Esophagus squamous epithelium (tissue), 5 donors: ENCODE results near the gene LRRFIP2. TPM values are rescaled to one million over a fixed set of nuclear protein-coding genes. Genes with fewer than 3 reads are reported as not detected.

ENCODE experiments used
- DNase-seq: peaks from one replicate; lab custom pipeline; 2025; lab: John Stamatoyannopoulos, UW
- H3K27ac ChIP-seq, 4 donors: fragments of 200-600 bp; sonication (generic); one replicate each; pipeline ENCODE4 v1.5.1; 2016 to 2019; ENCODE audit warnings: mild to moderate bottlenecking in 1 of 4
- H3K27me3 ChIP-seq, 4 donors: fragments of 200-600 bp; sonication (generic); 1 replicate in 3 of 4; 2 replicates in 1 of 4; pipeline versions ENCODE4 v1.5.1 to v1.6.0; 2017 to 2021; ENCODE audit warnings: antibody characterized with exemption in 1 of 4
- H3K36me3 ChIP-seq, 3 donors: fragments of 200-600 bp; sonication (generic); one replicate each; pipeline ENCODE4 v1.5.1; 2016 to 2019
- H3K4me1 ChIP-seq, 3 donors: fragments of 200-600 bp; sonication (generic); one replicate each; pipeline ENCODE4 v1.5.1; 2017 to 2019
- H3K4me3 ChIP-seq, 4 donors: fragments of 200-600 bp; sonication (generic); 1 replicate in 3 of 4; 2 replicates in 1 of 4; pipeline ENCODE4 v1.5.1; 2016 to 2019; ENCODE audit warnings: mild to moderate bottlenecking in 2 of 4, moderate library complexity in 1 of 4
- H3K9me3 ChIP-seq, 3 donors: fragments of 200-600 bp; sonication (generic); one replicate each; pipeline ENCODE4 v1.5.1; 2016 to 2019
- CTCF ChIP-seq, 6 experiments: fragments of 450-650 bp in 4 of 6; fragments of 200-600 bp in 2 of 6; sonication (generic) in 2 of 6; IDR thresholded peaks; one replicate each; pipeline ENCODE4 v1.5.1; 2016 to 2019; ENCODE audit warnings: antibody characterized with exemption in 6 of 6, mild to moderate bottlenecking in 4 of 6, moderate library complexity in 4 of 6
- POLR2A ChIP-seq, 4 donors: fragments of 450-650 bp; IDR thresholded peaks; one replicate each; pipeline ENCODE4 v1.6.1; 2017; ENCODE audit warnings: antibody characterized with exemption in 4 of 4, mild to moderate bottlenecking in 4 of 4, moderate library complexity in 3 of 4
- WGBS, 2 donors: methylation state at CpG; one replicate each; pipeline ENCODE4 v1.1.5; 2018; 5-methylcytosine and 5-hydroxymethylcytosine counted together
- intact Hi-C: fragments of 100-400 bp; cut with DNase I; formaldehyde crosslinking; loops from one replicate; pipeline ENCODE4 v1.15.0; 2022
- total RNA-seq, 4 donors: library from RNA; depleted of rRNA; stranded (reverse); fragments of >200 nt; gene quantifications; one replicate each; pipeline ENCODE4 v1.1.0, GENCODE V29; 2016
- donor health status: DM: yes; HTN: yes; CAD: no.

The LRRFIP2 gene
- total RNA-seq, 4 donors from 2014 or later: 50.0 to 99.7 (median 87.8) TPM

GRCh38 chr3:37168896-37169295 is 5.5 kb downstream of the LRRFIP2 start:
- intact Hi-C loops: no loop called here

GRCh38 chr3:37163262-37164015 is 10.9 kb downstream of the LRRFIP2 start:
- Histone ChIP-seq H3K4me3 (no peak overlapping the region), H3K36me3 (peaks cover 0 to 58% (median 0%) of the 10 kb centered on the region in 3 donors), H3K27me3 (no peaks in the 10 kb centered on the region), H3K27ac (no peak overlapping the region), H3K9me3 (no peaks in the 10 kb centered on the region), H3K4me1 (peaks cover 0 to 19% (median 12%) of the 10 kb centered on the region in 3 donors)
- DNase-seq: no peak
- WGBS, 2 donors: 35 to 49% methylated on average over 3 of the region's 3 CpGs
- TF ChIP-seq CTCF (IDR thresholded peaks at IDR 0.05): no peak
- TF ChIP-seq POLR2A (IDR thresholded peaks at IDR 0.05): no peak
- intact Hi-C loops: no loop called here

More at GRCh38 chr3:37168896-37169295, 5.5 kb downstream of the LRRFIP2 start:
- Histone ChIP-seq H3K4me1 (peaks cover 0 to 56% (median 13%) of the 10 kb centered on the region in 3 donors), H3K9me3 (no peaks in the 10 kb centered on the region), H3K27me3 (no peaks in the 10 kb centered on the region), H3K27ac (peak overlapping the region in 1 of 4 donors; percentile 18), H3K4me3 (no peak overlapping the region), H3K36me3 (peaks cover 0 to 63% (median 0%) of the 10 kb centered on the region in 3 donors)
- WGBS, 2 donors: 59 to 71% methylated on average over 1 of the region's 1 CpG
- TF ChIP-seq CTCF (IDR thresholded peaks at IDR 0.05): no peak
- TF ChIP-seq POLR2A (IDR thresholded peaks at IDR 0.05): no peak
- no peak for DNase-seq

- intact Hi-C loops: no loop called here
- H3K27me3 ChIP-seq: no peaks in the 10 kb centered on the region
- WGBS, 2 donors: 70 to 89% methylated on average over 3 of the region's 3 CpGs
- H3K36me3 ChIP-seq: peaks cover 0 to 50% (median 0%) of the 10 kb centered on the region in 3 donors
- peaks cover 0 to 17% (median 12%) of the 10 kb centered on the region in 3 donors for H3K4me1 ChIP-seq
- no peak overlapping the region for H3K27ac ChIP-seq
- DNase-seq: no peak
- no peaks in the 10 kb centered on the region for H3K9me3 ChIP-seq
- no peak for TF ChIP-seq CTCF (IDR thresholded peaks at IDR 0.05)
- TF ChIP-seq POLR2A (IDR thresholded peaks at IDR 0.05): no peak
- no peak overlapping the region for H3K4me3 ChIP-seq
These were observed 11.7 kb downstream of the LRRFIP2 start for GRCh38 chr3:37162501-37163245.

- WGBS, 2 donors: 76 to 89% methylated on average over 3 of the region's 3 CpGs
- peaks cover 0 to 40% (median 0%) of the 10 kb centered on the region in 3 donors for H3K36me3 ChIP-seq
- peaks cover 0 to 17% (median 12%) of the 10 kb centered on the region in 3 donors for H3K4me1 ChIP-seq
- H3K9me3 ChIP-seq: no peaks in the 10 kb centered on the region
- no peaks in the 10 kb centered on the region for H3K27me3 ChIP-seq
- no peak overlapping the region for H3K4me3 ChIP-seq
- no peak for DNase-seq
- no peak for TF ChIP-seq POLR2A (IDR thresholded peaks at IDR 0.05)
- no peak for TF ChIP-seq CTCF (IDR thresholded peaks at IDR 0.05)
- intact Hi-C loops: no loop called here
- H3K27ac ChIP-seq: no peak overlapping the region
These were observed 13.0 kb downstream of the LRRFIP2 start for GRCh38 chr3:37161351-37161750.

- Histone ChIP-seq H3K36me3 (peaks cover 0 to 46% (median 0%) of the 10 kb centered on the region in 3 donors), H3K4me3 (no peak overlapping the region), H3K27me3 (no peaks in the 10 kb centered on the region), H3K4me1 (peaks cover 0 to 3% (median 0%) of the 10 kb centered on the region in 3 donors), H3K27ac (no peak overlapping the region), H3K9me3 (no peaks in the 10 kb centered on the region)
- no peak for DNase-seq
- intact Hi-C loops: no loop called here
- WGBS, 2 donors: 96 to 100% methylated on average over 4 to 8 of the region's 8 CpGs
- no peak for TF ChIP-seq POLR2A (IDR thresholded peaks at IDR 0.05)
- no peak for TF ChIP-seq CTCF (IDR thresholded peaks at IDR 0.05)
These were observed 18.6 kb downstream of the LRRFIP2 start for GRCh38 chr3:37155782-37156181.
